ENCODE measurements around the gene TMEM156.
"Not testable (repeated sequence)": the region's sequence is repeated elsewhere in the genome, so short reads cannot be mapped to it uniquely, and the experiment has no call there.

TMEM156 gene

DNA sequence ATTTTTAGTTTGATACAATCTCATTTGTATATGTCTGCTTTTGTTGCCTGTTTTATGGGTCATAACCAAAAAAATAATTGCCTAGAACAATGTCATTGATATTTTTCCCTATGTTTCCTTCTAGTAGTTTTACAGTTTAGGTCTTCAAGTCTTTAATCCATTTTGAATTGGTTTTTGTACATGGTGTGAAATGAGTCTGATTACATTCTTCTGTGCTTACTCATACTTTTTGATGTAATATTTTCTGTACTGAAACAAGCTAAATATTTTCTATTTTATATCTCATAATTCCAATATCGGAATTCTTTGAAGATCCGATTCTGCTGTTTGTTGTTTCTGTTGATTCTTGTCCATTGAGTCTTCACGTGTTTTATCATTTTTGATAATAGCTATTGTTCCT, 10.6 kb downstream of the TMEM156 start:
- CTCF ChIA-PET = interaction anchor here (0.6 kb wide), 1 partner anchor 1527 kb away, joined by 3 read pairs; no protein-coding TSS in a partner anchor

DNA sequence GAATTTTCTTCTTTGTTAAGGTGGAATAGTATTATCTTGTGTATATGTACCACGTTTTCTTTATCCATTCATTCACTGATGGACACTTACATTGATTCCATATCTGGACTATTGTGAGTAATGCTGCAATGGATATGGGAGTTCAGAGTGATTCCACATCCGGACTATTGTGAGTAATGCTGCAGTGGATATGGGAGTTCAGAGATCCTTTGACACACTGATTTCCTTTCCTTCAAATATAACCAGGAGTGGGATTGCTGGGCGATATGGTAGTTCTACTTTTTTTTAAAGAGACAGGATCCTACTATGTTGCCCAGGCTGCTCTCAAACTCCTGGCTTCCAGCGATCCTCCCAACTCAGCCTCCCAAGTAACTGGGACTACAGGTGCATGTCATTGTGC, 12.1 kb downstream of the TMEM156 start:
- no peak for DNase-seq (ENCODE audit: low read depth, low spot score)
- TF ChIP-seq, protein P1, sequence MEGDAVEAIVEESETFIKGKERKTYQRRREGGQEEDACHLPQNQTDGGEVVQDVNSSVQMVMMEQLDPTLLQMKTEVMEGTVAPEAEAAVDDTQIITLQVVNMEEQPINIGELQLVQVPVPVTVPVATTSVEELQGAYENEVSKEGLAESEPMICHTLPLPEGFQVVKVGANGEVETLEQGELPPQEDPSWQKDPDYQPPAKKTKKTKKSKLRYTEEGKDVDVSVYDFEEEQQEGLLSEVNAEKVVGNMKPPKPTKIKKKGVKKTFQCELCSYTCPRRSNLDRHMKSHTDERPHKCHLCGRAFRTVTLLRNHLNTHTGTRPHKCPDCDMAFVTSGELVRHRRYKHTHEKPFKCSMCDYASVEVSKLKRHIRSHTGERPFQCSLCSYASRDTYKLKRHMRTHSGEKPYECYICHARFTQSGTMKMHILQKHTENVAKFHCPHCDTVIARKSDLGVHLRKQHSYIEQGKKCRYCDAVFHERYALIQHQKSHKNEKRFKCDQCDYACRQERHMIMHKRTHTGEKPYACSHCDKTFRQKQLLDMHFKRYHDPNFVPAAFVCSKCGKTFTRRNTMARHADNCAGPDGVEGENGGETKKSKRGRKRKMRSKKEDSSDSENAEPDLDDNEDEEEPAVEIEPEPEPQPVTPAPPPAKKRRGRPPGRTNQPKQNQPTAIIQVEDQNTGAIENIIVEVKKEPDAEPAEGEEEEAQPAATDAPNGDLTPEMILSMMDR (IDR thresholded peaks at IDR 0.05; ENCODE audit: insufficient read depth, low read length, missing control alignments) = no peak
- POLR2A ChIA-PET = no interaction called here

More for the DNA sequence above, 10.6 kb downstream of the TMEM156 start:
- DNase-seq (ENCODE audit: low read depth, low spot score) = no peak
- POLR2A ChIA-PET = no interaction called here
- no peak overlapping the region for H3K4me3 ChIP-seq (ENCODE audit: low read depth, low read length)
- TF ChIP-seq, protein P1 (IDR thresholded peaks at IDR 0.05; ENCODE audit: insufficient read depth, low read length, missing control alignments) = no peak

DNA sequence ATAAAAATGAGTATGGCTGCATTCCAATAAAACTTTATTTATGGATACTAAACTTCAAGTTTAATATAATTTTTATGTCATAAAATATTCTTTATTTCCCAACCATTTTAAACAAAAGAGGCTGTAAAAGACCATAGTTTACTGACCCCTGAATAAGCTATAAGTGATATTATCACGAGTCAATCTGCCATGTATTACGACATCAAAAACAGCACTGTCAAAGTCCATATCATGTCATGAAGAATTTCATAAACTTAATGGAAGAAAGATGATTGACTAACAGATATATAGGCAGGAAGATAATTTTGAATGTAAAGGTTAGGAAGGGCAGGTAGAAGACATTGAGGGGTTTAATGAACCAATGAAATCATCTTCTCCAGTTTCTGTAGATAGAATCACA, 18.2 kb downstream of the TMEM156 start:
- DNase-seq (ENCODE audit: low read depth, low spot score) = no peak
- POLR2A ChIA-PET = no interaction called here
- TF ChIP-seq, protein P1 (IDR thresholded peaks at IDR 0.05; ENCODE audit: insufficient read depth, low read length, missing control alignments) = no peak
- H3K4me3 ChIP-seq (ENCODE audit: low read depth, low read length) = no peak overlapping the region
- CTCF ChIA-PET = no interaction called here

More for the DNA sequence above, 12.1 kb downstream of the TMEM156 start:
- CTCF ChIA-PET = no interaction called here
- no peak overlapping the region for H3K4me3 ChIP-seq (ENCODE audit: low read depth, low read length)

DNA sequence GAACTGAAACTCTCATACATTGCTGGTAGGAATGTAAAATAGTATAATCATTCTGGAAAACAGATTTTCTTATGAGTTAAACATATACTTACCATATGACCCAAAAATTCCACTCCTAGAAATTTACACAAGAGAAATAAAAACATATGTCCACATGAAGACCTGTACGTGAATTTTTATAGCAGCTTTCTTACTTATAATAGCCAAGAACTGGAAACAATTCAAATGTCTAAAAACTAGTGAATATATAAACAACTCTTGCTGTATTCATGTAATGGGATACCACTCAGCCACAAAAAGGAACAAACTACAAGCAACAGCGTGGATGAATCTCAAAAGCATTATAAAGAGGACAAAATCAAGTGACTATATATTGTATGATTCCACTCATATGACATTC, 27.5 kb downstream of the TMEM156 start:
- TF ChIP-seq, protein P1 (IDR thresholded peaks at IDR 0.05; ENCODE audit: insufficient read depth, low read length, missing control alignments) = no peak
- no peak overlapping the region for H3K4me3 ChIP-seq (ENCODE audit: low read depth, low read length)
- no peak for DNase-seq (ENCODE audit: low read depth, low spot score)
- ChIA-PET CTCF (no interaction called here), POLR2A (no interaction called here)

DNA sequence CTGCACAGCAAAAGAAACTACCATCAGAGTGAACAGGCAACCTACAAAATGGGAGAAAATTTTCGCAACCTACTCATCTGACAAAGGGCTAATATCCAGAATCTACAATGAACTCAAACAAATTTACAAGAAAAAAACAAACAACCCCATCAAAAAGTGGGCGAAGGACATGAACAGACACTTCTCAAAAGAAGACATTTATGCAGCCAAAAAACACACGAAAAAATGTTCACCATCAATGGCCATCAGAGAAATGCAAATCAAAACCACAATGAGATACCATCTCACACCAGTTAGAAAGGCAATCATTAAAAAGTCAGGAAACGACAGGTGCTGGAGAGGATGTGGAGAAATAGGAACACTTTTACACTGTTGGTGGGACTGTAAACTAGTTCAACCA, 30.2 kb downstream of the TMEM156 start:
- H3K4me3 ChIP-seq (ENCODE audit: low read depth, low read length); DNase-seq (ENCODE audit: low read depth, low spot score); CTCF ChIA-PET; POLR2A ChIA-PET: not testable (repeated sequence)

DNA sequence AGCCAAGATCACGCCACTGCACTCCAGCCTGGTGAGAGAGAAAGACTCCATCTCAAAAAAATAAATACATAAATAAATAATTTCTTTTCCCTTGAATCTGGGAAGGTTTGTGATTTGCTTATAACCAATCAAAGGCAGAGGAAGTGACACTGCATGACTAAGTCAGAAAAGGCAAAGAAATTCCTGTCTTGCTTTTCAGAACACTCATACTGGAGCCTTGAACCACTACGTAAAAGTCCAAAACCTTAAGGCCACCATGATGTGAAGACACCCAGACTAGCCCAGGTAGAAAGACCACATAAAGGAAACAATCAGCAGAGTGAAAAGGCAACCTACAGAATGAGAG, 36.6 kb downstream of the TMEM156 start:
- TF ChIP-seq, protein P1 (IDR thresholded peaks at IDR 0.05; ENCODE audit: insufficient read depth, low read length, missing control alignments) = no peak
- POLR2A ChIA-PET = no interaction called here
- DNase-seq (ENCODE audit: low read depth, low spot score) = no peak
- CTCF ChIA-PET = no interaction called here
- no peak overlapping the region for H3K4me3 ChIP-seq (ENCODE audit: low read depth, low read length)

DNA sequence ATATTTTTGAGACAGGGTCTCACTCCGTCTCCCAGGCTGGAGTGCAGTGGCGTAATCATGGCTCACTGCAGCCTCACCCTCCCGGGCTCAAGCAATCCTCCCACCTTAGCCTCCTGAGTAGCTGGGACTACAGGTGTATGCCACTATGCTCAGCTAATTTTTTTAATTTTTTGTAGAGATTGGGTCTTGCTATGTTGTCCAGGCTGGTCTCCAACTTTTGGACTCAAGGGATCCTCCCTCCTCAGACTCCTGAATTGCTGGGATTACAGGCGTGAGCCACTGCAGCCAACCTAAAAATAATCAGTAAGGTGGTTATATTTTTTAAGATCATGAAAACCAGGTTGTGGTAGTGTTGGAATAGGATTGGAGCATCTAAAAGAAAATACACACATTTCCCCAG, 38.1 kb downstream of the TMEM156 start:
- no peak overlapping the region for H3K4me3 ChIP-seq (ENCODE audit: low read depth, low read length)
- CTCF ChIA-PET = interaction anchor here (1.0 kb wide), 1 partner anchor 9 kb away, joined by 3 read pairs; no protein-coding TSS in a partner anchor
- no peak for DNase-seq (ENCODE audit: low read depth, low spot score)
- POLR2A ChIA-PET = interaction anchor here (0.7 kb wide), 1 partner anchor 124 kb away, joined by 3 read pairs; no protein-coding TSS in a partner anchor
- TF ChIP-seq, protein P1 (IDR thresholded peaks at IDR 0.05; ENCODE audit: insufficient read depth, low read length, missing control alignments) = no peak

Measured in AG04449 (cell line).